ENCODE data around the gene ENOSF1. TPM values are rescaled to one million over a fixed set of nuclear protein-coding genes. Genes with fewer than 3 reads are reported as not detected.

ENOSF1 gene
- total and polyA plus RNA-seq, 2 of the 13 experiments (the other 11 are each of a cell fraction or from before 2014, with no cell fraction given): 37.6 to 40.1 TPM

DNA sequence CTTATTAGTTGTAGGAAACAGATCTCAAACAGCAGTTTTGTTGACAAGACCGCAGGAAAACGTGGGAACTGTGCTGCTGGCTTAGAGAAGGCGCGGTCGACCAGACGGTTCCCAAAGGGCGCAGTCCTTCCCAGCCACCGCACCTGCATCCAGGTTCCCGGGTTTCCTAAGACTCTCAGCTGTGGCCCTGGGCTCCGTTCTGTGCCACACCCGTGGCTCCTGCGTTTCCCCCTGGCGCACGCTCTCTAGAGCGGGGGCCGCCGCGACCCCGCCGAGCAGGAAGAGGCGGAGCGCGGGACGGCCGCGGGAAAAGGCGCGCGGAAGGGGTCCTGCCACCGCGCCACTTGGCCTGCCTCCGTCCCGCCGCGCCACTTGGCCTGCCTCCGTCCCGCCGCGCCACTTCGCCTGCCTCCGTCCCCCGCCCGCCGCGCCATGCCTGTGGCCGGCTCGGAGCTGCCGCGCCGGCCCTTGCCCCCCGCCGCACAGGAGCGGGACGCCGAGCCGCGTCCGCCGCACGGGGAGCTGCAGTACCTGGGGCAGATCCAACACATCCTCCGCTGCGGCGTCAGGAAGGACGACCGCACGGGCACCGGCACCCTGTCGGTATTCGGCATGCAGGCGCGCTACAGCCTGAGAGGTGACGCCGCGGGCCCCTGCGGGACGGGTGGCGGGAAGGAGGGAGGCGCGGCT lies 55.0 kb downstream of the ENOSF1 start, which contains the start of gene TYMS (continued):
- TF ChIP-seq, protein P1, sequence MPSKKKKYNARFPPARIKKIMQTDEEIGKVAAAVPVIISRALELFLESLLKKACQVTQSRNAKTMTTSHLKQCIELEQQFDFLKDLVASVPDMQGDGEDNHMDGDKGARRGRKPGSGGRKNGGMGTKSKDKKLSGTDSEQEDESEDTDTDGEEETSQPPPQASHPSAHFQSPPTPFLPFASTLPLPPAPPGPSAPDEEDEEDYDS (CRISPR knock-in tag; IDR thresholded peaks at IDR 0.05): peak; percentile 44; the same call in 1 of the 2 replicates
- TF ChIP-seq, protein P2, sequence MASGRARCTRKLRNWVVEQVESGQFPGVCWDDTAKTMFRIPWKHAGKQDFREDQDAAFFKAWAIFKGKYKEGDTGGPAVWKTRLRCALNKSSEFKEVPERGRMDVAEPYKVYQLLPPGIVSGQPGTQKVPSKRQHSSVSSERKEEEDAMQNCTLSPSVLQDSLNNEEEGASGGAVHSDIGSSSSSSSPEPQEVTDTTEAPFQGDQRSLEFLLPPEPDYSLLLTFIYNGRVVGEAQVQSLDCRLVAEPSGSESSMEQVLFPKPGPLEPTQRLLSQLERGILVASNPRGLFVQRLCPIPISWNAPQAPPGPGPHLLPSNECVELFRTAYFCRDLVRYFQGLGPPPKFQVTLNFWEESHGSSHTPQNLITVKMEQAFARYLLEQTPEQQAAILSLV (CRISPR knock-in tag; IDR thresholded peaks at IDR 0.05; ENCODE audit: borderline replicate concordance): no peak; the same call in 1 of the 2 replicates
- TF ChIP-seq ZNF138 (CRISPR knock-in tag; IDR thresholded peaks at IDR 0.05; ENCODE audit: low read depth): peak; percentile 84; the same call in 1 of the 2 replicates
- TF ChIP-seq ATAD3A (CRISPR knock-in tag; IDR thresholded peaks at IDR 0.05): no peak
- no peak for TF ChIP-seq DNMT1 (CRISPR knock-in tag; IDR thresholded peaks at IDR 0.05)
- no peak for TF ChIP-seq ZNF484 (CRISPR knock-in tag; IDR thresholded peaks at IDR 0.05; ENCODE audit: borderline replicate concordance, low read depth)
- TF ChIP-seq, protein P3, sequence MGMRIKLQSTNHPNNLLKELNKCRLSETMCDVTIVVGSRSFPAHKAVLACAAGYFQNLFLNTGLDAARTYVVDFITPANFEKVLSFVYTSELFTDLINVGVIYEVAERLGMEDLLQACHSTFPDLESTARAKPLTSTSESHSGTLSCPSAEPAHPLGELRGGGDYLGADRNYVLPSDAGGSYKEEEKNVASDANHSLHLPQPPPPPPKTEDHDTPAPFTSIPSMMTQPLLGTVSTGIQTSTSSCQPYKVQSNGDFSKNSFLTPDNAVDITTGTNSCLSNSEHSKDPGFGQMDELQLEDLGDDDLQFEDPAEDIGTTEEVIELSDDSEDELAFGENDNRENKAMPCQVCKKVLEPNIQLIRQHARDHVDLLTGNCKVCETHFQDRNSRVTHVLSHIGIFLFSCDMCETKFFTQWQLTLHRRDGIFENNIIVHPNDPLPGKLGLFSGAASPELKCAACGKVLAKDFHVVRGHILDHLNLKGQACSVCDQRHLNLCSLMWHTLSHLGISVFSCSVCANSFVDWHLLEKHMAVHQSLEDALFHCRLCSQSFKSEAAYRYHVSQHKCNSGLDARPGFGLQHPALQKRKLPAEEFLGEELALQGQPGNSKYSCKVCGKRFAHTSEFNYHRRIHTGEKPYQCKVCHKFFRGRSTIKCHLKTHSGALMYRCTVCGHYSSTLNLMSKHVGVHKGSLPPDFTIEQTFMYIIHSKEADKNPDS (CRISPR knock-in tag; IDR thresholded peaks at IDR 0.05): no peak
- TF ChIP-seq NFIB (CRISPR knock-in tag; IDR thresholded peaks at IDR 0.05; ENCODE audit: borderline replicate concordance): no peak
- TF ChIP-seq ZNF207 (IDR thresholded peaks at IDR 0.05; ENCODE audit: borderline replicate concordance): no peak
- no peak for TF ChIP-seq LCORL (IDR thresholded peaks at IDR 0.05)
- no peak; the same call in 1 of the 2 replicates for TF ChIP-seq LCORL (CRISPR knock-in tag; IDR thresholded peaks at IDR 0.05)
- TF ChIP-seq, protein P4, sequence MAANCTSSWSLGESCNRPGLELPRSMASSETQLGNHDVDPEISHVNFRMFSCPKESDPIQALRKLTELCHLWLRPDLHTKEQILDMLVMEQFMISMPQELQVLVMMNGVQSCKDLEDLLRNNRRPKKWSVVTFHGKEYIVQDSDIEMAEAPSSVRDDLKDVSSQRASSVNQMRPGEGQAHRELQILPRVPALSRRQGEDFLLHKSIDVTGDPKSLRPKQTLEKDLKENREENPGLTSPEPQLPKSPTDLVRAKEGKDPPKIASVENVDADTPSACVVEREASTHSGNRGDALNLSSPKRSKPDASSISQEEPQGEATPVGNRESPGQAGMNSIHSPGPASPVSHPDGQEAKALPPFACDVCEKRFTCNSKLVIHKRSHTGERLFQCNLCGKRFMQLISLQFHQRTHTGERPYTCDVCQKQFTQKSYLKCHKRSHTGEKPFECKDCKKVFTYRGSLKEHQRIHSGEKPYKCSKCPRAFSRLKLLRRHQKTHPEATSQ (CRISPR knock-in tag; IDR thresholded peaks at IDR 0.05; ENCODE audit: borderline replicate concordance): peak; percentile 62; the same call in 1 of the 2 replicates
- no peak for TF ChIP-seq ZNF235 (CRISPR knock-in tag; IDR thresholded peaks at IDR 0.05; ENCODE audit: borderline replicate concordance)
- TF ChIP-seq SSRP1 (CRISPR knock-in tag; IDR thresholded peaks at IDR 0.05): no peak
- TF ChIP-seq, protein P5, sequence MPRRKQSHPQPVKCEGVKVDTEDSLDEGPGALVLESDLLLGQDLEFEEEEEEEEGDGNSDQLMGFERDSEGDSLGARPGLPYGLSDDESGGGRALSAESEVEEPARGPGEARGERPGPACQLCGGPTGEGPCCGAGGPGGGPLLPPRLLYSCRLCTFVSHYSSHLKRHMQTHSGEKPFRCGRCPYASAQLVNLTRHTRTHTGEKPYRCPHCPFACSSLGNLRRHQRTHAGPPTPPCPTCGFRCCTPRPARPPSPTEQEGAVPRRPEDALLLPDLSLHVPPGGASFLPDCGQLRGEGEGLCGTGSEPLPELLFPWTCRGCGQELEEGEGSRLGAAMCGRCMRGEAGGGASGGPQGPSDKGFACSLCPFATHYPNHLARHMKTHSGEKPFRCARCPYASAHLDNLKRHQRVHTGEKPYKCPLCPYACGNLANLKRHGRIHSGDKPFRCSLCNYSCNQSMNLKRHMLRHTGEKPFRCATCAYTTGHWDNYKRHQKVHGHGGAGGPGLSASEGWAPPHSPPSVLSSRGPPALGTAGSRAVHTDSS (CRISPR knock-in tag; conservative IDR thresholded peaks at IDR 0.05): no peak
- TF ChIP-seq THAP11 (CRISPR knock-in tag; IDR thresholded peaks at IDR 0.05): no peak; the same call in 1 of the 2 replicates
- no peak for TF ChIP-seq MTF2 (CRISPR knock-in tag; IDR thresholded peaks at IDR 0.05; ENCODE audit: borderline replicate concordance)
- TF ChIP-seq SNAI1 (CRISPR knock-in tag; IDR thresholded peaks at IDR 0.05; ENCODE audit: borderline replicate concordance): no peak
- TF ChIP-seq, protein P6, sequence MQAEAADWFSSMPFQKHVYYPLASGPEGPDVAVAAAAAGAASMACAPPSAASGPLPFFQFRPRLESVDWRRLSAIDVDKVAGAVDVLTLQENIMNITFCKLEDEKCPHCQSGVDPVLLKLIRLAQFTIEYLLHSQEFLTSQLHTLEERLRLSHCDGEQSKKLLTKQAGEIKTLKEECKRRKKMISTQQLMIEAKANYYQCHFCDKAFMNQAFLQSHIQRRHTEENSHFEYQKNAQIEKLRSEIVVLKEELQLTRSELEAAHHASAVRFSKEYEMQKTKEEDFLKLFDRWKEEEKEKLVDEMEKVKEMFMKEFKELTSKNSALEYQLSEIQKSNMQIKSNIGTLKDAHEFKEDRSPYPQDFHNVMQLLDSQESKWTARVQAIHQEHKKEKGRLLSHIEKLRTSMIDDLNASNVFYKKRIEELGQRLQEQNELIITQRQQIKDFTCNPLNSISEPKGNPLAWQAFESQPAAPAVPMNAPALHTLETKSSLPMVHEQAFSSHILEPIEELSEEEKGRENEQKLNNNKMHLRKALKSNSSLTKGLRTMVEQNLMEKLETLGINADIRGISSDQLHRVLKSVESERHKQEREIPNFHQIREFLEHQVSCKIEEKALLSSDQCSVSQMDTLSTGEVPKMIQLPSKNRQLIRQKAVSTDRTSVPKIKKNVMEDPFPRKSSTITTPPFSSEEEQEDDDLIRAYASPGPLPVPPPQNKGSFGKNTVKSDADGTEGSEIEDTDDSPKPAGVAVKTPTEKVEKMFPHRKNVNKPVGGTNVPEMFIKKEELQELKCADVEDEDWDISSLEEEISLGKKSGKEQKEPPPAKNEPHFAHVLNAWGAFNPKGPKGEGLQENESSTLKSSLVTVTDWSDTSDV (CRISPR knock-in tag; IDR thresholded peaks at IDR 0.05): no peak
- TF ChIP-seq SP4 (CRISPR knock-in tag; IDR thresholded peaks at IDR 0.05): no peak; the same call in 1 of the 2 replicates
- TF ChIP-seq SMAD9 (CRISPR knock-in tag; IDR thresholded peaks at IDR 0.05): no peak

All from HepG2 (cell line).